Upper lobe of right lung (tissue), 1 donor: Measurements from ENCODE around the gene GOLGA6C. TPM values are rescaled to one million over a fixed set of nuclear protein-coding genes. Genes with fewer than 3 reads are reported as not detected.
A peak's percentile ranks its signal among the peaks of the same experiment; 100 is the strongest.
"Not testable (repeated sequence)": the region's sequence is repeated elsewhere in the genome, so short reads cannot be mapped to it uniquely, and the experiment has no call there.

Source experiments
- ATAC-seq: fragments of 200-7000 bp; cut with Tn5 transposase; one replicate; pipeline ENCODE4 v1.9.1; 2020; ENCODE audit warnings: mild to moderate bottlenecking, moderate library complexity
- DNase-seq: peaks from one replicate; pipeline ENCODE4 v3.0.0-alpha.2; 2020
- H3K27ac ChIP-seq: fragments of 200-600 bp; one replicate; pipeline ENCODE4 v1.8.0; 2022
- H3K27me3 ChIP-seq: fragments of 200-600 bp; one replicate; pipeline ENCODE4 v1.8.0; 2022; ENCODE audit warnings: mild to moderate bottlenecking
- H3K36me3 ChIP-seq: fragments of 200-600 bp; one replicate; pipeline ENCODE4 v1.8.0; 2022
- H3K4me1 ChIP-seq: fragments of 200-600 bp; one replicate; pipeline ENCODE4 v1.8.0; 2022
- H3K4me3 ChIP-seq: fragments of 200-600 bp; one replicate; pipeline ENCODE4 v1.8.0; 2022; ENCODE audit warnings: mild to moderate bottlenecking
- H3K9me3 ChIP-seq: fragments of 200-600 bp; one replicate; pipeline ENCODE4 v1.8.0; 2022
- CTCF ChIP-seq: fragments of 200-600 bp; IDR thresholded peaks from one replicate; pipeline ENCODE4 v1.8.0; 2022; ENCODE audit warnings: antibody characterized with exemption
- intact Hi-C: fragments of 100-400 bp; cut with DNase I; formaldehyde crosslinking; loops from one replicate; pipeline ENCODE4 v1.11.0; 2022
- total RNA-seq: library from RNA; stranded (reverse); fragmentation: NEBNext Ultra II Directional; extraction: Animal tissue kit (Norgen Biotek cat#: 25700); gene quantifications from one replicate; pipeline ENCODE4 v1.2.1, GENCODE V29; 2021
- donor health status: DM: no; HTN: yes; CAD: no; lungs with severe emphysema.

Gene GOLGA6C
- total RNA-seq, 1 donor from 2014 or later = not detected

- H3K4me3 ChIP-seq, H3K27me3 ChIP-seq, DNase-seq, H3K36me3 ChIP-seq, H3K4me1 ChIP-seq, H3K27ac ChIP-seq, H3K9me3 ChIP-seq, intact Hi-C loops: not testable (repeated sequence)
- peak; percentile 97 for ATAC-seq
Observed at GRCh38 chr15:75298541-75299310, 40.6 kb downstream of the GOLGA6C start.

DNA sequence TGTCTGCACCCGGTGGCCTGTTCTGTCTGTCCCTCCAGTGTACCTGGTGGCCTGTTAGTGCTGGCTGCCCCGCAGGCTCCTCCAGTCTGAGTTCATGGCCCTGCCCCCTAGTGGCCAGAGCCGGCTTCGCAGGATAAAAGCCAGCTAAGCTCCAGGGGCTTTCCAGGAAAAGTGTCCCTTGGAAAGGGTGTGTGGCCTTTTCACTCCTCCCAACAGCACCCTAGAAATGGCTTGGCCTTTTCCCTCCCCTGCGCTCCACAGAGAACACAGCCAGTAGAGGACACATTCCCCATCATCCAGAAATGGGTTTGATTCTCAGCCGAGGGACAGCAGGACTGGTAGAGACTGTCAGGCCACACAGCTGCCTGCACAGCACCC lies 41.2 kb downstream of the GOLGA6C start:
- DNase-seq = peak; percentile 81
- H3K27ac ChIP-seq, H3K9me3 ChIP-seq, H3K36me3 ChIP-seq, H3K4me3 ChIP-seq, H3K27me3 ChIP-seq, intact Hi-C loops, H3K4me1 ChIP-seq: not testable (repeated sequence)
- ATAC-seq = peak; percentile 98
- TF ChIP-seq CTCF = peak; percentile 61

DNA sequence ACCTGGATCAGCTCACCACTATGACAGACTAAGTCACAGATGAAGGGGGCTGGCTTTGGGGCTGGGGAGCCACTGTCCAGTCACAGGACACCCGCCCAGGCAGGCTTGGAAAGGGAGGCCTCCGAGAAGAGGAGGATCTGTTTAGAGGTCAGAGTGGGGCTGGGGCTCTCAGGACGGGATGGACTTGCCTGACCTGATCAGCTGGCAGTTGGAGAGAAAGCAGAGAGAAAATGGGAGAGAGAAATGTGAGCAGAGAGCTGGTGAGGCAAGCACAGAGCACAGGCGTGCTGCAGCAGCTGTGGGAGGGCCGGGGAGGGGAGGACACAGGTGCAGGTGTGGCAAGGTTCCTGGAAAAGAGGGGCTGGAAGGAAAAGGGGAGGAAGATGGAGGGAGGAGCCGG lies 41.9 kb downstream of the GOLGA6C start:
- H3K4me3 ChIP-seq, H3K9me3 ChIP-seq, H3K36me3 ChIP-seq, H3K4me1 ChIP-seq, ATAC-seq, DNase-seq, H3K27me3 ChIP-seq, H3K27ac ChIP-seq, intact Hi-C loops: not testable (repeated sequence)

- no peaks in the 10 kb centered on the region for H3K36me3 ChIP-seq
- no peak for DNase-seq
- no peaks in the 10 kb centered on the region for H3K9me3 ChIP-seq
- H3K27ac ChIP-seq = no peak overlapping the region
- TF ChIP-seq CTCF = no peak
- intact Hi-C loops = no loop called here
- ATAC-seq = no peak
- no peaks in the 10 kb centered on the region for H3K27me3 ChIP-seq
- H3K4me3 ChIP-seq = no peak overlapping the region
- no peaks in the 10 kb centered on the region for H3K4me1 ChIP-seq
Observed at GRCh38 chr15:75302318-75302717, 44.2 kb downstream of the GOLGA6C start.

- ATAC-seq, intact Hi-C loops, H3K27ac ChIP-seq, H3K4me1 ChIP-seq, H3K36me3 ChIP-seq, DNase-seq, H3K4me3 ChIP-seq, H3K9me3 ChIP-seq, H3K27me3 ChIP-seq: not testable (repeated sequence)
Observed at GRCh38 chr15:75302753-75303152, 44.6 kb downstream of the GOLGA6C start.

DNA sequence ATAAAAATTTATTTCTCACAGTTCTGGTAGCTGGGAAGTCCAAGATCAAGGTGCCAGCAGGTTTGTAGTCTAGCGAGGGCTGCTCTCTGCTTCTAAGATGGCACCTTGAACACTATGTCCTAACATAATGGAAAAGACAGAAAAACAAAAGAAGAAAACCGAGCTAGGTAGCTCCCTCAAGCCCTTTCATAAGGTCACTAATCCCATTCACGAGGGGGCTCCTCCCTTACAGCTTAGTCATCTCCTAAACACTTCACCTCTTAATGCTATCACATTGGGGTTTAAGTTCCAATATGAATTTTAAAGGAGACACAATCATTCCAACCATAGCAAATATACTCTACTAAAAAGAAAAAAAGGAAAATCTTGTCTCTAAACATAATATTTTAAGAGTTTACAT lies 48.1 kb downstream of the GOLGA6C start:
- intact Hi-C loops = no loop called here
- H3K4me1 ChIP-seq = no peaks in the 10 kb centered on the region
- H3K27ac ChIP-seq = no peak overlapping the region
- no peak for DNase-seq
- H3K27me3 ChIP-seq = peaks cover 10% of the 10 kb centered on the region
- H3K36me3 ChIP-seq = no peaks in the 10 kb centered on the region
- no peak for ATAC-seq
- H3K9me3 ChIP-seq = no peaks in the 10 kb centered on the region
- TF ChIP-seq CTCF = no peak
- H3K4me3 ChIP-seq = no peak overlapping the region

DNA sequence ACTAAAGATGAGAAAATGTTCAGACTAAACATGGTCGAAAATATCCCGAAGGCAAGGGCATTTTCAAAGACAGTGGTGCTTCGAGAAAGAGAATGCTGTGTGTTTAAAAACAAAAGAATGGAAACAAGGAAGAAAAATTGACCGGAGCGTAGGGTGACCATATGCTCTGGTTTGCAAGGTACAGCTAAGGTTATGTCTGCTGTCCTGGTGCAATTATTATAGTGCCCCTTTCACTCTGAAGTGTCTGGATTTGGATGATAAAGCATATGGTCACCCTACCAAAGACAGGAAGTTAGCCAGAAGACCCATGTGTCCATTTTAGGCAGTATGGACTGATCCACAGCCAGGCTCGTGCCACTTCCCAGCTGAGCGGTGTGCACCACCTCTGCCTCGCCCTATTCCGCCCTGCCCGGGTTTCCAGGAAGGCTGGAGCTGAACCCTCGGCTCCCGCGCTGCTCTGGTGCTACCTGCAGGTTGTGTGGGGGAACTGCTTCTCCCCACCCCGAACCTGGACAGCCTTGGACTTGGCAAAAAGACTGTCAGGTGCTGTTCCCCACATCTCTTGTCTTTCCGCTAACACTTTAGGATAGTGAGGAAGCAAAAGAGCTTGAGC lies 49.8 kb downstream of the GOLGA6C start:
- no peak overlapping the region for H3K27ac ChIP-seq
- DNase-seq (peak; percentile 72), ATAC-seq (peak; percentile 85)
- TF ChIP-seq CTCF = peak; percentile 22
- no peaks in the 10 kb centered on the region for H3K9me3 ChIP-seq
- no peaks in the 10 kb centered on the region for H3K4me1 ChIP-seq
- peaks cover 10% of the 10 kb centered on the region for H3K27me3 ChIP-seq
- H3K36me3 ChIP-seq = no peaks in the 10 kb centered on the region
- H3K4me3 ChIP-seq = no peak overlapping the region
- intact Hi-C loops = no loop called here
